SK-N-MC (cell line): ENCODE data around the gene CHN1.

ENCODE experiments used
- DNase-seq: peaks from one replicate; pipeline ENCODE4 v3.0.0-alpha.2; 2011; ENCODE audit warnings: low read depth, low spot score
- H3K27ac ChIP-seq: fragments of 200-600 bp; sonication (generic); 2 replicates; pipeline ENCODE4 v1.5.1; 2016; ENCODE audit warnings: mixed run types
- H3K36me3 ChIP-seq: fragments of 200-600 bp; sonication (generic); 2 replicates; pipeline ENCODE4 v1.6.1; 2017; ENCODE audit warnings: antibody characterized with exemption, low read length, mixed read lengths; ENCODE audit not compliant: insufficient read depth
- H3K4me3 ChIP-seq: fragments of 200-600 bp; sonication (generic); 2 replicates; pipeline ENCODE4 v1.5.1; 2016
- H3K9ac ChIP-seq: fragments of 200-600 bp; sonication (generic); 2 replicates; pipeline ENCODE4 v1.8.0; 2017; ENCODE audit warnings: mixed run types, mixed read lengths; ENCODE audit not compliant: insufficient read length
- H3K9me3 ChIP-seq: fragments of 200-600 bp; sonication (generic); 2 replicates; pipeline ENCODE4 v1.6.1; 2017; ENCODE audit warnings: low read depth, mild to moderate bottlenecking, antibody characterized with exemption, low read length, moderate library complexity, mixed read lengths
- EZH2 ChIP-seq: fragments of 200-600 bp; sonication (generic); IDR thresholded peaks from one replicate; pipeline ENCODE4 v1.6.1; 2017; ENCODE audit warnings: antibody characterized with exemption
- FOXP2 ChIP-seq: optimal IDR thresholded peaks from 2 replicates; pipeline ENCODE3; 2011; ENCODE audit warnings: mild to moderate bottlenecking, moderate library complexity; ENCODE audit not compliant: insufficient read depth; ENCODE audit errors: extremely low read length, control extremely low read depth
- POLR2AphosphoS5 ChIP-seq: IDR thresholded peaks from 2 replicates; pipeline ENCODE4 v1.6.1; 2012; ENCODE audit warnings: mild to moderate bottlenecking, low read depth, low read length, borderline replicate concordance

CHN1 gene

DNA sequence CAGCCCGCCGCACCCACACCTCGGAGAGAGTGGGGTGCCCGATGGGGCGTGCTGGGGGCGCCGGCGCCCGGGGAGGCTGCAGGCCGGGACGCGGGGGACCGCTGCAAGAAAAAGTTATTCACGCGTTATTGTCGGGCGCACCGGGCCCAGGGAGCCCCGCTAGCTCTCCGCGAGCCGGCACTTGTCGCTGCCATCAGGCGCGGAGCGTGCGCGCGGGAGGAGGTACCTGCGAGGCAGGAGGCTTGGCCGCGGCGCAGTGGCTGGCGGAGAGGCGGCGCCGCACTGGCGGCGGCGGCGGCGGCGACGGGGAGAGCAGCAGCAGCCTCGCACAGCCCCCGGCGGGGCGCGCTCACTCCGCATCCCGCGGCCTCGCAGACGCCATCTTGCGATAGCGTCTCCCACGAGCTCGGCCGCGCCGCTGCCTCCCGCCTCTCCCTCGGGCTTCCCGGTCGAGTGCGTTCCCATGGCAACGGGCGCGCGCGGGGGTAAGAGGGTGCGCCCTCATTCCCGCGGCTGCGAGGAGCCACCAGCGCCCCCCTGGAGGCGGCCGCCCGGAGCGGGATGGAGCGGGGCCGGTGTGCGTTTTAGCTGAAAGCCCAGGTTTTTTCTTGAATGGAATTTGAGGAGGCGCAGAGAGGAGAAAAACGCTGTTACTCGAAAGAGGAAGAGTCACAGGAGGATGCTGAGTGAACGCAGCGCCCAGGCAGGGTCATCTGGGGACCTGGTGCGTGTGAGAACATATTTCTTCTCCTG is at the start of gene CHN1:
CHN1 (minus strand) TSS at position 402 of the 753 bp plus-strand sequence. CDS start 469 bp downstream, outside the sequence.
- H3K9me3 ChIP-seq: no peaks in the 10 kb centered on the region
- H3K9ac ChIP-seq: peak within 1 kb of the TSS; percentile 75
- H3K36me3 ChIP-seq: no peaks in the 10 kb centered on the region
- no peak for TF ChIP-seq FOXP2
- no peak for TF ChIP-seq EZH2
- TF ChIP-seq POLR2AphosphoS5: peak; percentile 47; the same call in 1 of the 2 replicates
- H3K27ac ChIP-seq: 0 out of 2 replicates have a peak within 1 kb of the TSS, but pooled peaks have one; percentile 33
- peak within 1 kb of the TSS; percentile 94 for H3K4me3 ChIP-seq
- DNase-seq: no peak

- no peak for DNase-seq
- no peak for TF ChIP-seq FOXP2
- no peak for TF ChIP-seq POLR2AphosphoS5
- TF ChIP-seq EZH2: no peak
- H3K27ac ChIP-seq: no peak overlapping the region
- H3K36me3 ChIP-seq: peaks cover 4% of the 10 kb centered on the region; the same call in 1 of the 2 replicates
- H3K9ac ChIP-seq: no peak overlapping the region
- H3K4me3 ChIP-seq: no peak overlapping the region
- no peaks in the 10 kb centered on the region for H3K9me3 ChIP-seq
Observed at GRCh38 chr2:175054340-175054739, 49.2 kb upstream of the CHN1 start.

DNA sequence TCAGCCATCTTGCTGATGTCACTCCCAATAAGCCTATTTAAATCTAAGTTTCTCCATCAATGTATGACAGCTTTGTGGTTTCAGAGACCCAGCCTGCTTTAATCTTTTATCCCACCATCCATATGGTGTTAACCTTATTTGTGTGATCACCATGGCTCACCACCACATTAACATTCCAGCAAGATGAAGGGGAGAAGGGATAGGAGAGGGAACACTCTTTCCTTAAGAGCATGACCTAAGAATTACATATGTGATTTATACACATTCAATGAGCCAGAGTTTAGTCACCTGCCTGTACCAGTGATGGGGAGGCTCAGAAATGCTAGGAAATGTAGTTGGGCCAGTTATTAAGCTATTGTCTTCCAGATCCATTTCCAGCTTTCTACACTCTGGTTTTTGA is 44.5 kb upstream of the CHN1 start:
- Histone ChIP-seq H3K4me3 (no peak overlapping the region), H3K9me3 (no peaks in the 10 kb centered on the region), H3K27ac (no peak overlapping the region), H3K36me3 (no peaks in the 10 kb centered on the region), H3K9ac (no peak overlapping the region)
- DNase-seq: no peak
- TF ChIP-seq POLR2AphosphoS5 (no peak), EZH2 (no peak), FOXP2 (no peak)

DNA sequence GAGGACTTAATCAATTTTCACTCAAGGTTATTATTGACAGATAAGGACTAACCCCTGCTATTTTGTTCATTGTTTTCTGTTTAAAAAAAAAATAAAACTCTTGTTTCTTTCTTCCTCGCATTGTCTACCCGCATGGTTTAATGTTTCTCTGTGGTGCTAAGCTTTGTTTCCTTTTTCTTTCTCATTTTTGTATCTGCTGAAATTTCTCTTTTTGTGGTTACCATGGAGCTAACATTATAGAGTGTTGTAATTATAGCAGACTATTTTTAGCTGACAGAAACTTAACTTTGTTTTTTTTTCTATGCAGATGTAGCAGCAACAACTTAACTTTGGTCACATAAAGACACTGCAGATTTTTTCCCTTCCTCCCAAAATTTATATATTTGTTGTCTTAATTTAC is 43.1 kb upstream of the CHN1 start:
- Histone ChIP-seq H3K36me3 (no peaks in the 10 kb centered on the region), H3K27ac (no peak overlapping the region), H3K9ac (no peak overlapping the region), H3K9me3 (no peaks in the 10 kb centered on the region), H3K4me3 (no peak overlapping the region)
- DNase-seq: no peak
- TF ChIP-seq POLR2AphosphoS5: no peak
- TF ChIP-seq EZH2: no peak

DNA sequence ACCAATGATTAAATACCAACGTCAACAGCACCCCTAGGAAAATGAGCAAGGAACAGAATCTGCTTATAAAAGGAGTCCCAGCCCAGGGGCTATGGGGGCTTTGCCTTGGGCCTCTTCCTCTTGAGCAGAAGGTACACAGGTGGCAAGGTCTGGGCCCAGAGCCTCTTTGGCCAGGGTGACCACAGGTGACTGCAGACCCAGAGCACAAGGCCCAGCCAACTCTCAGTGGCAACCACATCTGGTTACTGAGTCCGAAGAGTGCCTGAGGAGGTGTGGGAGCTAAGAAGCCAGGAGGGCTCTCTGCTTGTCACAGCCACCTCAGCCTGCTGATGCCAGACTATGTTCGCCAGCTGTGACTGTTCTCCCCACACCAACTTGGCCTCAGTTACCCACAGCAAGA is 34.3 kb upstream of the CHN1 start:
- H3K27ac ChIP-seq: no peak overlapping the region
- DNase-seq: no peak
- H3K9me3 ChIP-seq: no peaks in the 10 kb centered on the region

DNA sequence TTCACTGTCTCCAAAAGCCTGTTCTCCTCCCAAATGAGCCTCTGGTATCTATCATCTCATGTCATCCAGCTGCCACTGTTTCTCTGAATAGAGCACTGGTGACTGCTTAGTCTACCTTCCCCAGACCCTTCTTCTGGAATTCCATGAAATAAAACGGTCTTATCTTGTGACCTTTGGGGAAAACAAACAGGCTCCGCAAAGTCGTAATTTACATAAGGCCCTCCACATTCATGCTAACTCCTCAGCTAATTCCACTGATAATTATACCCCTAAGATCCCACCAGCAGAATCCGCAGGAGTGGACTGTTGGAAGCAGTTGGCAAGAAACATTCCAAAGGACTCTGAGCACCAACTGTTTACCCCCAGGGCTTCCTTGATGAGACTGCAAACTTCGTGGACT is 33.9 kb upstream of the CHN1 start:
- DNase-seq: no peak
- Histone ChIP-seq H3K36me3 (no peaks in the 10 kb centered on the region), H3K4me3 (no peak overlapping the region), H3K9me3 (no peaks in the 10 kb centered on the region), H3K9ac (no peak overlapping the region), H3K27ac (no peak overlapping the region)
- TF ChIP-seq FOXP2: no peak
- no peak for TF ChIP-seq EZH2
- TF ChIP-seq POLR2AphosphoS5: no peak

More for the DNA sequence above, 34.3 kb upstream of the CHN1 start:
- no peak overlapping the region for H3K9ac ChIP-seq
- no peak overlapping the region for H3K4me3 ChIP-seq
- H3K36me3 ChIP-seq: no peaks in the 10 kb centered on the region
- no peak for TF ChIP-seq FOXP2
- no peak for TF ChIP-seq POLR2AphosphoS5
- TF ChIP-seq EZH2: no peak

DNA sequence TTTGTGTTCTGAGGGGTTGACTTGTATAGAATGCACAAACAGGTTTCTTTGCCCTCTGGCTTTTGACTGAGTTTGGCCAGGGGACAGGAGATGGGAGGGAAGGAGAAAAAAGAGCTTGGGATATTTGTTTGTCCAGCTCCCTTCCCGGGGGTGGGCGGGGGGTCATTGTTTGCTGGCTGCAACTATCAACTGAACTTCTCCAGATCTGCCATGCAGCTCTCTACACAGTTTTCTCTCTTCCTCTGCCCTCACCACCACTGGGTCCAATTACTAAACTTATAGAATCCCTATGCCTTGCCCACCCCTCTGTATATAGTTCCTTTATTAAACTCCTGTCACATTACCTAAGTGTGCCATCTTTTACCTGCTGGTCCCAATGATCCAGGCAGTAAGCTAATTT is 32.8 kb upstream of the CHN1 start:
- H3K4me3 ChIP-seq: no peak overlapping the region
- no peaks in the 10 kb centered on the region for H3K36me3 ChIP-seq
- H3K27ac ChIP-seq: no peak overlapping the region
- no peak for DNase-seq
- H3K9me3 ChIP-seq: no peaks in the 10 kb centered on the region
- no peak overlapping the region for H3K9ac ChIP-seq
- no peak for TF ChIP-seq EZH2
- no peak for TF ChIP-seq FOXP2
- TF ChIP-seq POLR2AphosphoS5: no peak

DNA sequence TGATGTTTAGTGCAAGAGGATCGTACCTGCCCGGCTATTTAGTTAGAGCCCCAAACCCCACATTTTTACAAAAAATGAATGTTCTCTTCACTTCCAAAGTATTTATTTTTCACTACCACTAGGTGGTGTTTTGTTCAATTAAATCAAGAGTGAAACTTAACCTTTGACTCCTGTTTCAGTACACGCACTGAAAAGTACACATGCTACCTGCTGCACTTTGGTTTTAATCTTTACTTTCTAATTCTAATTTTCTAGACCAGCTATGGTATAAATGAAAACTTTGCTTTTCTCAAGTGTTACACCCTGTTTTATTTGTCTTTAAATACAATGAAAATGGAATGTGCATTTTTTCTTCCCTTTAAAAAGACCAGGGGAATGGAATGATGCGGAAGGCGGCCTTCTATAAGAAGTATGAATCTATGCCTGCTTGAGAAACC is 31.4 kb upstream of the CHN1 start:
- H3K27ac ChIP-seq: no peak overlapping the region
- no peak overlapping the region for H3K4me3 ChIP-seq
- no peak for TF ChIP-seq POLR2AphosphoS5
- no peak for TF ChIP-seq FOXP2
- TF ChIP-seq EZH2: no peak
- H3K36me3 ChIP-seq: no peaks in the 10 kb centered on the region
- no peaks in the 10 kb centered on the region for H3K9me3 ChIP-seq
- DNase-seq: no peak
- no peak overlapping the region for H3K9ac ChIP-seq
